ENCODE data around the gene ROM1.

The ROM1 gene

GRCh38 chr11:62588966-62589637 lies 24.0 kb upstream of the ROM1 start:
- peak; percentile 56 for DNase-seq (ENCODE audit: low spot score)

- DNase-seq (ENCODE audit: low spot score) = peak; percentile 100
These were observed 21.5 kb upstream of the ROM1 start, which contains the start of gene TUT1 for GRCh38 chr11:62591448-62592145. TUT1 (minus strand) TSS chr11:62591523; CDS start chr11:62591485, 38 bp downstream.

- DNase-seq (ENCODE audit: low spot score) = no peak
These were observed 20.8 kb upstream of the ROM1 start for GRCh38 chr11:62592146-62592815.

- DNase-seq (ENCODE audit: low spot score) = no peak
These were observed 20.1 kb upstream of the ROM1 start for GRCh38 chr11:62592989-62593421.

GRCh38 chr11:62593434-62594044 lies 19.5 kb upstream of the ROM1 start:
- peak; percentile 76 for DNase-seq (ENCODE audit: low spot score)

- DNase-seq (ENCODE audit: low spot score) = no peak
These were observed 17.9 kb upstream of the ROM1 start for GRCh38 chr11:62595124-62595523.

GRCh38 chr11:62599069-62599696 lies 13.9 kb upstream of the ROM1 start:
- DNase-seq (ENCODE audit: low spot score) = peak; percentile 99

GRCh38 chr11:62599901-62600300 lies 13.2 kb upstream of the ROM1 start:
- no peak for DNase-seq (ENCODE audit: low spot score)

GRCh38 chr11:62600367-62601121 lies 12.5 kb upstream of the ROM1 start:
- DNase-seq (ENCODE audit: low spot score) = no peak

GRCh38 chr11:62601122-62601371 lies 12.0 kb upstream of the ROM1 start:
- DNase-seq (ENCODE audit: low spot score) = no peak

- DNase-seq (ENCODE audit: low spot score) = peak; percentile 98
These were observed 11.5 kb upstream of the ROM1 start, which contains the start of gene MTA2 for GRCh38 chr11:62601372-62602140. MTA2 (minus strand) TSS chr11:62601865; CDS start chr11:62601450, 415 bp downstream.

GRCh38 chr11:62602141-62603071 lies 10.7 kb upstream of the ROM1 start:
- peak; percentile 82 for DNase-seq (ENCODE audit: low spot score)

- DNase-seq (ENCODE audit: low spot score) = no peak
These were observed 10.0 kb upstream of the ROM1 start for GRCh38 chr11:62603072-62603408.

GRCh38 chr11:62603776-62604299 lies 9.2 kb upstream of the ROM1 start:
- DNase-seq (ENCODE audit: low spot score) = no peak

GRCh38 chr11:62604460-62605120 lies 8.5 kb upstream of the ROM1 start:
- no peak for DNase-seq (ENCODE audit: low spot score)

GRCh38 chr11:62605467-62605866 lies 7.6 kb upstream of the ROM1 start:
- DNase-seq (ENCODE audit: low spot score) = no peak

GRCh38 chr11:62605902-62606301 lies 7.2 kb upstream of the ROM1 start:
- DNase-seq (ENCODE audit: low spot score) = no peak

GRCh38 chr11:62607714-62608113 lies 5.3 kb upstream of the ROM1 start:
- DNase-seq (ENCODE audit: low spot score) = no peak

GRCh38 chr11:62608776-62609175 lies 4.3 kb upstream of the ROM1 start:
- DNase-seq (ENCODE audit: low spot score) = no peak

Data from RKO (cell line).